Stimulated activated CD4-positive, alpha-beta T cell treated with anti-CD3 and anti-CD28 coated beads, TNF-alpha, amount 100 ng/mL, for 48 hours (primary cell): Measurements from ENCODE around the gene TMEM237.
"Not testable (repeated sequence)": the region's sequence is repeated elsewhere in the genome, so short reads cannot be mapped to it uniquely, and the experiment has no call there.

Experiments used
- DNase-seq, 3 donors: peaks; one replicate each; pipeline ENCODE4 v3.0.0-alpha.2; 2020; ENCODE audit warnings: low read depth in 3 of 3

The TMEM237 gene

DNA sequence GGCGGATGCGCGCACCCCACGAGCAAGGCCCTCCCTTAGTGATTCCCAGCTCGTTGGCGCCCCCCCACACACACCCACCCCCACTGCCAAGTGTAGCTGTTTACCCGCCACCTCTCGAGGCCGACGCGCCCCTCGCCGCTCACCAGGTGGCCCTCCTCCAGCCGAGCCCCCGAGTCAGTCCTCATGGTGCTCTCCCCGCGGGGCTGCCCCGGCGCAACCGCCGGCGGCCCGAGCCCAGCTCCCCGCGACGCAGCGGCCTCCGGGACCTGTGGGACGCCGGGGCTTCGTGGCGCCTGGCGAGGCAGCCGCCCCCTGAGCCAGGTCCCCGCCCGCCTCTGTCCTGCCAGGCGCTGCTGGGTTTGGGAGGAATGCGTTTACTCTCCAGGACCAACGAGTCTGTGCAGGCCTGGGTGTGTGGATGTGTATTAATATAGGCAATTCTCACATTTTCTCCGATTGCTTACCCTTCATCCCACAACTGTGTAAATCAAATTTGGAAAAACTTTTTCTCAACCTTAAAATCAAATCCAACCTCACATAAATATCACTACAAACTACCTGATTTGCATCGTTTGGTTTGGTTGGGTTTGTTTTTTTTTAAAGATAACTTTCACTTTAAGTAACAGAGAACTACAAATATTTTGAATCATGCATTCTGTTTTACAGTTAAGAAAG lies at the start of gene TMEM237:
TMEM237 (minus strand) TSS at position 288 of the 675 bp plus-strand sequence; CDS start at position 185, 103 bp downstream.
- peak in 1 of 3 donors; percentile 4 for DNase-seq

- DNase-seq, result no peak
Observed at GRCh38 chr2:201685156-201685555, 41.9 kb upstream of the TMEM237 start.

DNA sequence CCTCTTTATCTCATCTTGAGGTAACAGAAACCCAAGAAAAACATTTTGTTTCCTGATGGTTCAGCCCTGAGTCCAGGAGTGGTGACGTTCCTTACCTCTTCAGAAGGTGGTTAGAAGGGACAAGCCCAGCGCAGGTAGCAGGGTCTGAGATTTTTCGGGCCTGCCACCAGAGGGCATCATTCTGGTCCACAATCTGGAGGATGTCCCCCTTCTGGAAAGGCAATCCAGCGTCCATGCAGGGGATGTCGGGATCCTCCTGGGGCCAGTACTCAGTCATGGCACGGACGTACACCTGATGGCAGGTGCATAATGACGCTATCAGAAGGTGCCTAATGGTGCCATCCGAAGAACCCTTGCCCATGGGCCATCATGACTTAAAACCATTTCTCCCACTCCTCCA lies 37.4 kb upstream of the TMEM237 start:
- peak in 1 of 3 donors; percentile 6 for DNase-seq

GRCh38 chr2:201678401-201678800 lies 35.1 kb upstream of the TMEM237 start:
- no peak for DNase-seq

GRCh38 chr2:201675454-201675853 lies 32.2 kb upstream of the TMEM237 start:
- DNase-seq, result no peak

DNA sequence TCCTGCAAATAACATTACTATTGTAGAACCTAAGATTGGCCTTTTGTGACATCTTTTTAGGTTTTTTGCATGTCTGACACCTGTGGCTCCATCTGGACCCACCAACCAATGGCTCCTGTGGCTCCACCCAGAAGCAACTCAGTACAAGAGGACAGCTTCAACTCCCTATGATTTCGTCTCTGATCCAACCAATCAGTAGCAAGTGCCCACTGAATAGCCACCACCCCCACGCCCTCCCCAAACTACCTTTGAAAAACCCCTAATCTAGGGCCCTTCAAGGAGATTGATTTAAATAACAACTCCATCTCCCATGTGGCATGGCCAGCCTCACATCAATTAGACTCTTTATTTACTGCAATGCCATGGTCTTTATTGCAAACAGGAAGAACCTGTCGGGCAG lies 31.5 kb upstream of the TMEM237 start:
- DNase-seq, result no peak

DNA sequence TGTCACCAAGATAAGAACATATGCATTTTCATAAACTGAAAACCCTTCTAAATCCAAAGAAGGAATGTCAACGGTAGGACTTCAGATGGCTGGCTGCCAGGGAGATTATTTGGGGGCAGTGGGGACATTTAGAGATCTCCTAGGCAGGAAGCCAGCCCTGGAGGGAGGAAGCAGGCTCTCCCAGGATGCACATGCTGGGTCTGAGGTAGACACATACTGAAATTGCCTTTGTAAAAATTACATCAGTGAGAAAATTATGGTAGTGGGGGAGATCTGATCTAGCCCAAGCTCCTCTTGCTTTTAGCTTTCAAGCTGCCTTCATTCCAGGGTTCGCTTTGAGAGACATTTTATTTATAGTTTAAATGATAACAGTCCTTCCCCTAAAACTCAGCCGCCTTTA lies 31.0 kb upstream of the TMEM237 start:
- no peak for DNase-seq

GRCh38 chr2:201673546-201673945 lies 30.2 kb upstream of the TMEM237 start:
- no peak for DNase-seq

DNA sequence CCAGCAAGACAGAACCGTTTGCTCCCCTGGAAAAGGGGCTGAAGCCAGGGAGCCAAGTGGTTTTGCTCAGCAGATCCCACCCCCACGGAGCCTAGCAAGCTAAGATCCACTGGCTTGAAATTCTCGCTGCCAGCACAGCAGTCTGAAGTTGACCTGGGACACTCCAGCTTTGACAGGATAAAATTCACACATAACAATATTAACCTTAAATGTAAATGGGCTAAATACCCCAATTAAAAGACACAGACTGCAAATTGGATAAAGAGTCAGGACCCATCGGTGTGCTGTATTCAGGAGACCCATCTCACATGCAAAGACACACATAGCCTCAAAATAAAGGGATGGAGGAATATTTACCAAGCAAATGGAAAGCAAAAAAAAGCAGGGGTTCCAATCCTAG lies 27.9 kb upstream of the TMEM237 start:
- not testable (repeated sequence) for DNase-seq

DNA sequence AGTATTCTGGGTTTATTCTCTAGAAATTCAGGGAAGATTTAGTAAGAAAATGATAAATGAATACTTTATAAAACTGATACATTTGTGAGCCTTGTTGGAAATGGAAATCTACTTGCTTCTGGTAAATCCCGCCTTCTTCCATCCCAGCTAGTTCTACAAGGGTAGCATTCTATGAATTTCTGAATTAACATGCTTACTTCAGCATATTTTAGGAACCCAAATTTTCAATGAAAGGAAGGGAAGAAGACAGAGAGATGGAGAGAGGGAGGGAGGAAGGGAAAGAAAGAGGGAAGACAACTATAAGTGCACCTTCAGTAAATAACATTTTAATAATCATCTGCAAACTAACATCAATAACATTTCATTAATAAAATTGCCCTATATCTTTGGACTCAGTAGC lies 26.6 kb upstream of the TMEM237 start:
- no peak for DNase-seq

DNA sequence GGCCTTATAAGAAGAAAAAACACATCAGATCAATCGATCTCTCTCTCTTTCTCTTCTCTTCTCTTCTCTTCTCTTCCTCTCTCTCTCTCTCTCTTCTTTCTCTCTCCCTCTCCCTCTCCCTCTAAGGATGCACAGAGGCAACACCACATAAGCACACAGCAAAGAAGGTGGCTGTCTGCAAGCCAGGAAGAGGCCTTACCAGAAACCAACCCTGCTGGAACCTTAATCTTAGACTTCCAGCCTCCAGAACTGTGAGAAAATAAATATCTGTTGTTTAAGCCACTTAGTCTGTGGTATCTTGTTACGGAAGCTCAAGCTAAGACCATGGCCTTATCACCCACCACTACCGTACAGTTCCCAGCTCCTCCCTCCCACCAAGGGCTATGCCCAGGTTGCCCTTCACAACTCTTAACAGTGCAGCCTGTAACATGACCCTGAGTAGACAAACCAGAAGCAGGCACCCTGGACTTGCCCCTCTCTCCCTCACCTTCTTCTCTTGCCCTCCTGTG lies 25.2 kb upstream of the TMEM237 start:
- DNase-seq, result no peak

DNA sequence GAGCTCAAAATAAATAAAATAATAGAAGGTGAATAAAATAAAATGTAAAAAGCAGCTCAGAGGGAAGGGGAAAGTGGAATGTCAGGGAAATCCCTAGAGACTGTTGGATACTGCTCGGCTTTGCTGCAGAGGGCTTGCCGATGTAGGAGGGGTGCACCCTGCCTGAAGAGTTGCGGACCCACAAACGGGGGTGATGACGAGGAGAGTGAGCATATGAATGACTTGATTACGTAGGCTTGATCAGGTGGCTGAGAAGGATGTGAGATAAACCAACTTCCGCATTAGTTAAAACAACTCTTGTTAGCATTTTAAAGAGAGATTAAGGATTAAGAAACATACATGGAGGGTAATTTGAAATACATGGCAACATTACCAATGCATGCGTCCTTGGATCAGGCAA lies 21.0 kb upstream of the TMEM237 start:
- no peak for DNase-seq

DNA sequence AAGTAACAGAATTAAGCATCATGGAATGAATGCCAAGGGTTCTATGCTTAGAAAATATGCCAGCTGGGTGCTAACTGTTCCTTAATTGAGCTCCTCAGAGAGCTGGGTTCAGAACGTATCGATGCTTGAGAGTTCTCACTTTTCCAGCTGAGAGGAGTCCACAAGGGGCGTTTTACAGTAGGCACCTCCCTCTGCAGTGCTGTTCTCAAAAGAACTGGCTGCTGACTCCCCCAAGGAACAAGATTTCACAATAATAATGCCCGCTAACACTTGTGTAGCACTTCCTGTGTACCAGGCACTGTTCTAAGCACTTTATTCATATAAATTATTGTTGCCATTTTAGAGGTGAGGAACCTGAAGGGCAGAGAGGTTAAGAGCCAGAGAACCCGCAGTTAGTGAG lies 18.1 kb upstream of the TMEM237 start:
- no peak for DNase-seq

GRCh38 chr2:201660293-201660895 lies 17.1 kb upstream of the TMEM237 start:
- no peak for DNase-seq

DNA sequence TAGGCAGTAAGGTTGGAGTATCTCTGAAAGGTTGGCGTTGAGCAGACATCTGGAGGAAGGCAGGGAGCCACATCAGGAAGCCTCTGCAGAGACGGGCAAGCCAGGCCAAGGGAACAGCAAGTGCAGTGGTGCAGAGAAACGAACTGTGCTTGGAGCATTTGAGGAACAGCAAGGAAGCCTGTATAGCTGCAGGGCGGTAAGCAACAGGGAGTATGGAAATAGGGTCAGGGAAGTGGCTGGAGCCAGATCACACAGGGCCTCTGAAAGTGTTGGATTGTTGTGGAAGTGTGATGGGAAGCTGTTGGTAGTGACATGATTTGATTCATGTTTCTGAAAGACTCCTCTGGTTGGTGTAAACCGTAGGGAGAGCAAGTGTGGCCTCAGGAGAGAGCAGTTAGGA lies 13.4 kb upstream of the TMEM237 start:
- no peak for DNase-seq

DNA sequence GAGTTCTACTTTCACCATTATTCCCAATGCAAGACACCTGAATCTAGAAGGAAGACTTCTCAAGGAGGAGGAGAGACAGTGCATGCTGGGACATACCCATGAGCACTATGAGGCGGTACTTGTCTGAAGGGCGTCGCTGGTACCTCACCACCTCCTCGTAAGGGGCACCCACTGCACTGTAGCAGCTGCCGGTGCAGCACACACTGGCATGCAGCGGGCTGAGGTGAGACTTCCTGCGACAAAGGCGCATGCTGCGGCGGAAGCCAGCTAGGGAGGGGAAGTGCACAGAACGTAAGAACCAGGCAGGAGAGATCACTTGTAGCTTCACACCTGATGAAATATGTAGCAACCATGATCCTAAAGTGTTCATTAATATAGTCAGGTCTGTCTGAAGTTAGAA lies 12.8 kb upstream of the TMEM237 start:
- DNase-seq, result no peak

DNA sequence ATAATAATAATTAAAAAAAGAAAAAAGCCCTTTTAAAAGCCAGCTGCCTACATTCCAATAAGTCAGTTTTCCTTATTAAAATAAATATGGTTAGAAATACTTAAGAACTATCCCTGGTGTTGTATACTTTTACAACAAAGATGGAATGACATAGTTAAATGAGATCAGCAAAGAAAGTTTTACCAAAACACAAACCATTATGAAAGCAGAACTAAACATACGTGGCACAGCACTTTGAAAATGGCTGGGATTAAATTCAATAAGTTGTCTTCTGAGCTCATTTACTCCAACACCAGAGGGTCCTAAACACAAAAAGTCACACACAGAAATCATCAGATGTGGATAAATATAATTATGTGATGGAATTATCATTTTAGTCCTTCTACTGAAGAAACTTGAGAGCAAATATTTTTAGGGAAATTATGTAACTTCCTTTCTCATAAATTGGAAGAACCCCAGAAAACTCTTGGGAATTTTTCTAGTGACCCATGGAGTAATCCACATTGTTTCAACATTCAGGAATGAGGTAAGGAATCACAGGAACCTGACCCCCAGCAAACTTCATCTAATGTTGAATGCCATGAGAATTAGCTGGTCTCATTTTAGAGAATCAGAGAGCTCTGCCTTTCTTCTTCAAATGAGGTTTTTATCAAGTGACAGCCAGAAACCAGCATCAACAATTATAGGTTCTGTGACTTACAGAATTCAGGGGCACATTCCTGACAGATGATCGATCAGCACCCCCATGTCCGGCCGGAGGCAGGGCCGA lies 11.5 kb upstream of the TMEM237 start:
- no peak for DNase-seq

DNA sequence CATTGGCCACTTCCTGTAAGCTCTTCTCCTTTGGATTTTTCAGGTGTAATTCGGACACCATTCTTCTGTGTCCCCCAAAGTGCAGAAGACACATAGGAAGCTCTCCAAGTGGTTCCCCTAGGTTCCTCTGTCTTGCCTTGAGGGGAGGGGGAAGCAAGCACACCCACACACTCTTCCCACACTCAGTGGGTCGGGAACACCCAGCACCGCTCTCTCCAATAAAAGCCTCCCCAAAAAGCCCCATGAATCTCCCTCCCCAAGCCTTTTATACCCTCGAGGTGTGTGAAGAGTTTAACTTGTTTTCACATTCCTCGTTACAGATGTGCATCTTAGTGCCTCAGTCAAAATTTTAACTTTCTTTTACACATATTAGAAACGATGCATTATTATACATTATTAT lies 9.9 kb upstream of the TMEM237 start:
- no peak for DNase-seq

GRCh38 chr2:201649442-201649841 lies 6.1 kb upstream of the TMEM237 start:
- no peak for DNase-seq

DNA sequence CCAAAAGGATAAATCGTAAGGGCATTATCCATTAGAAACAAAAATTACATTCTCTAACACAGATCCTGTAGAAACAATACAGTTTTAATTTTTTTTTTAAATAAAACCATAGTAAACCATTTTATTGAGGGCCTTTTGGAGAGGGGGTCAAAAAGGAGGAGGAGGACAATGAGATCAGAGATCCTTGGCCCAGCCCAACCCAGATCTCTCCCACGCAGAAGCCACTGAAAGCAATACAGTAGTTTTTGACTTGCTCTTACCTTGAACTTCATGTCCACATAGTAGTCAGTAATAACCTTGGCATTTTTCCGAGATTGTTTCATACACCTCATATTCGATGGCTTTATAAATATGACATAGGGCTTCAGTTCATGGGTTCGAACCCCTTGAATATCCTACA lies 4.1 kb upstream of the TMEM237 start:
- DNase-seq, result no peak

DNA sequence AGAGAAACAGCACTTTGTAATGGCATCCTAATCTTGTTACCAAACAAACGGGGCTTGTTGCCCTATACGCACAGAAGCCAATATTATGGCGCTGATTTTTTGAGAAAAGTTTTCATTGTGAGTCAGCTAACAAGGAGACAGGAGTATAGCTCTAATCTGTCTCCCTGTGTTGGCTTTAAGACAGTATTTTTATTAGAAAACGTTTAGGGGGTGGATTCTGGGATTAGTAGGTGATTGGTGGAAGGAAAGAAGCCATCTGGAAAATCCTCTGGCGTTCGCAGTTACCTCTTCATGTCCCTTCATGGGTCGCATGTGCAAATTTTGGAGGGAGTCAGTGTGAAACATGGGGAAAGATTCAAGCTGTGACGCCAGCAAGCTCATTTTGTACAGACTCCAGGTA lies 698 bp upstream of the TMEM237 start:
- no peak for DNase-seq

DNA sequence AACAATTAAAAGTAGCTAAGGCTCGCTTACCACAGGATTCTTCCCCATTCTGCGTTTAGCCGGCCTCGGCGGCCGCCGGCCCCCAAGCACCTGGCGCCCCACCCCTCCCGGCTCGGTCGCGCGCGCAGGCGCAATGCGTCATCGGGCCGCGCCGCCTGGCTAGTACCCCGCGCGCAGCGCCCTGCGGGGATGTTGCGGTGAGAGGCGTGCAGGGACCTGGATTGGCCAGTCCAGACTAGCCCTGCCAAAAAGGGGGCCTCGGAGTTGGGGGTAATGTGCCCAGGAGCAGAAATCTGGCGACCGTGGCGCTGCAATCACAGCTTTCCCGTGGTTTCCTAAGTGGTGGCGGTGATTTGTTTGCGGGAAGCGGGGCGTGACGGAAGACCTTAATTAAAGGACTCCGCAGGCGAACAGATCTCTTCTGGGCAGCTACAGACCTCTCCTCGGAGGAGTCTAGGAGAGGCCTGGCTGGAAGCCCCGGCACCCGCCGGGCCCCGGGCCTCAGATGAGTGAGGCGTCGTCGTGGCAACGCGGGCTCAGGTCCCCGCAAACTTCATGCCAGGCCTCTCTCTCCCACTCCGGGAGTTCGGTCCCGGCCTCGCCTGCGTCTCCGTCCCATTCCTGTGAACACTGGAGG lies 606 bp downstream of the TMEM237 start:
- peak; percentile 64 to 74 (median 67) for DNase-seq
